ENCODE measurements around the gene WDR7. TPM values are rescaled to one million over a fixed set of nuclear protein-coding genes. Genes with fewer than 3 reads are reported as not detected.

Gene WDR7
- total RNA-seq, 2 donors from 2014 or later = 19.7 to 29.0 TPM

DNA sequence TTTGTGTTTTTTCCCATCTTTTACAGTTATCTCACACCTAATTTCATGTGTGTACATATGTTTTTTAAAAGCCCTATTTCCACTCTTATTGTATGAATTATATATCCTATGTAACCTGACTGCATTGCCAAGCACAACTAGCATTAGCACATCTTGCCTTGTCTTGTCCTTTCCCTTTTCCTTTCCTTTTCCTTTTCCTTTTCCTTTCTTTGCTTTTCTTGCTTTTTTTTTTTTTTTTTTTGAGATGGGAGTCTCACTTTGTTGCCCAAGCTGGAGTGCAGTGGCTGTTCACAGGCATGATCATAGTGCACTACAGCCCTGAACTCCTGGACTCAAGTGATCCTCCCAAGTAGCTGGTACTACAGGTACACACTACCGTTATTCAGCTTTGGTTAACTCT lies 323.0 kb downstream of the WDR7 start:
- H3K4me3 ChIP-seq = no peak overlapping the region
- no peaks in the 10 kb centered on the region for H3K27me3 ChIP-seq (replicated peaks; ENCODE audit: insufficient read depth)
- intact Hi-C loops (cut with DNase I) = no loop called here
- no peak for DNase-seq (ENCODE audit: low spot score)
- TF ChIP-seq POLR2A (IDR thresholded peaks at IDR 0.05) = no peak
- no peak for TF ChIP-seq POLR2AphosphoS5 (IDR thresholded peaks at IDR 0.05)
- TF ChIP-seq, protein P1, sequence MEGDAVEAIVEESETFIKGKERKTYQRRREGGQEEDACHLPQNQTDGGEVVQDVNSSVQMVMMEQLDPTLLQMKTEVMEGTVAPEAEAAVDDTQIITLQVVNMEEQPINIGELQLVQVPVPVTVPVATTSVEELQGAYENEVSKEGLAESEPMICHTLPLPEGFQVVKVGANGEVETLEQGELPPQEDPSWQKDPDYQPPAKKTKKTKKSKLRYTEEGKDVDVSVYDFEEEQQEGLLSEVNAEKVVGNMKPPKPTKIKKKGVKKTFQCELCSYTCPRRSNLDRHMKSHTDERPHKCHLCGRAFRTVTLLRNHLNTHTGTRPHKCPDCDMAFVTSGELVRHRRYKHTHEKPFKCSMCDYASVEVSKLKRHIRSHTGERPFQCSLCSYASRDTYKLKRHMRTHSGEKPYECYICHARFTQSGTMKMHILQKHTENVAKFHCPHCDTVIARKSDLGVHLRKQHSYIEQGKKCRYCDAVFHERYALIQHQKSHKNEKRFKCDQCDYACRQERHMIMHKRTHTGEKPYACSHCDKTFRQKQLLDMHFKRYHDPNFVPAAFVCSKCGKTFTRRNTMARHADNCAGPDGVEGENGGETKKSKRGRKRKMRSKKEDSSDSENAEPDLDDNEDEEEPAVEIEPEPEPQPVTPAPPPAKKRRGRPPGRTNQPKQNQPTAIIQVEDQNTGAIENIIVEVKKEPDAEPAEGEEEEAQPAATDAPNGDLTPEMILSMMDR (IDR thresholded peaks at IDR 0.05) = no peak
- H3K4me1 ChIP-seq (replicated peaks) = no peaks in the 10 kb centered on the region
- H3K27ac ChIP-seq = no peak overlapping the region
- no peaks in the 10 kb centered on the region for H3K9me3 ChIP-seq
- 85% methylated on average over 1 of the region's 1 CpG for WGBS
- H3K36me3 ChIP-seq = no peaks in the 10 kb centered on the region

DNA sequence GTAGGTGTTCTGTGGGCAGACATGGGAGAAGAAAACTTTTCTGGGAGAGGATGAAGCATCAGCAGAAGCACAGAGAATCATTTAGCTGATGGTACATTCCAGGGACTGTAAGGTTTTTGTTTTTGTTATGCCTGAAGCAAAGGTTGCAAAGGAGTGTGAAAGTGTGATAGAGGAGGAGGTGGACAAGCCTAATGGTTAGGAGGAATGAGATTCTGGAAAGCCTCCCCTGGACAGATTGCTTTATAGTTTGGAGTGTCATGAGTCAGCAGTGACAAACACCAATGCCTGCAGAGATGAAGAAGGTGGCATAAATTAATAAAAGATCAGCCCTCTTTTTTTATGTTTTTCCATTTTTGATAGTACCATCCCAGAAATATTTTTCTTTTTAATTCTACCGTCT lies 324.1 kb downstream of the WDR7 start:
- Histone ChIP-seq H3K27me3 (replicated peaks; ENCODE audit: insufficient read depth) (no peaks in the 10 kb centered on the region), H3K4me1 (replicated peaks) (no peaks in the 10 kb centered on the region), H3K4me3 (no peak overlapping the region), H3K27ac (no peak overlapping the region), H3K9me3 (no peaks in the 10 kb centered on the region), H3K36me3 (no peaks in the 10 kb centered on the region)
- intact Hi-C loops (cut with DNase I) = no loop called here
- WGBS = 100% methylated on average over 1 of the region's 1 CpG
- TF ChIP-seq, protein P1 (IDR thresholded peaks at IDR 0.05) = no peak
- no peak for TF ChIP-seq POLR2A (IDR thresholded peaks at IDR 0.05)
- TF ChIP-seq POLR2AphosphoS5 (IDR thresholded peaks at IDR 0.05) = no peak
- no peak for DNase-seq (ENCODE audit: low spot score)

DNA sequence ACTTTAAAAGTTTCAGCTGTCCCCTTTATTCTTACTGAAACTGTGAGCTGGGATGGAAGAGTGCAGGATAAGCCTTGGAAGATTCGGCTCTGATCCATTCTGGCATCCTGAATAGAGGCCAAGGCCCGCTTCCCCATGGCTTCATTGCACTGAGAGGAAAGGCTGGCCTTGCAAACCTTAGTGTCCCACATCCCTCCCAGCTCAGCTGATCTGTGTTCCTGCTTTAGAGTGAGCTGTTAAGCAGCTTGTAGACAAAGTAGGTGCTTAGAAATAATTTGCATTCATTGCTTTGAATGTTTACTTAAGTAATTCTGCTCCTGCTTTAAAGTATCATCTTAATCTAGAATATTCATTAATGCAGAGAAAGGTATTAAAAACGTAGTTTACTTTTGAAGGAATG lies 326.1 kb downstream of the WDR7 start:
- intact Hi-C loops (cut with DNase I) = no loop called here

DNA sequence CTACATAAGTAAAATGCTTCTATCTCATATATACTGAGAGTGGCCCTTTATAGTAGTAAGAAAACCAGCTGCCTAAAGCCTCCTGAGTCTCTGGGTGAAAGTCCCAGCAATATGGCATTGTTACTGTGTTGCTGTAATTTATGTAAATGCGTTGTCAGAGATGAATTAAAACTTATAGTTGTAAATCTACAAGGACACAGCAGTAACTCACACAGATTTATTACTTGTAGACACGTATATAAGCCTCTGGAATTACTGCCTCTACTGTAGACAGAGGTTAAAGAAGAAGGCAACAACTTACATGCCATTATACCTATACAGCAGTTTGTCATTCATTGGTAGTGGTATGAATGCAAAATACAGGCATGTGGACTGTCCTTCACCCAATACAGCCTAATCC lies 326.6 kb downstream of the WDR7 start:
- no peak overlapping the region for H3K27ac ChIP-seq
- TF ChIP-seq POLR2AphosphoS5 (IDR thresholded peaks at IDR 0.05) (no peak), POLR2A (IDR thresholded peaks at IDR 0.05) (no peak)
- TF ChIP-seq, protein P1 (IDR thresholded peaks at IDR 0.05) = no peak
- intact Hi-C loops (cut with DNase I) = no loop called here
- no peak overlapping the region for H3K4me3 ChIP-seq
- DNase-seq (ENCODE audit: low spot score) = no peak
- 80% methylated on average over 2 of the region's 2 CpGs for whole genome bisulfite sequencing
- no peaks in the 10 kb centered on the region for H3K9me3 ChIP-seq
- no peaks in the 10 kb centered on the region for H3K27me3 ChIP-seq (replicated peaks; ENCODE audit: insufficient read depth)
- H3K4me1 ChIP-seq (replicated peaks) = no peaks in the 10 kb centered on the region
- H3K36me3 ChIP-seq = no peaks in the 10 kb centered on the region

More for the DNA sequence above, 326.1 kb downstream of the WDR7 start:
- H3K27ac ChIP-seq = no peak overlapping the region
- no peaks in the 10 kb centered on the region for H3K27me3 ChIP-seq (replicated peaks; ENCODE audit: insufficient read depth)
- 44% methylated on average over 3 of the region's 3 CpGs for WGBS
- H3K9me3 ChIP-seq = no peaks in the 10 kb centered on the region
- no peaks in the 10 kb centered on the region for H3K36me3 ChIP-seq
- TF ChIP-seq POLR2A (IDR thresholded peaks at IDR 0.05) (no peak), POLR2AphosphoS5 (IDR thresholded peaks at IDR 0.05) (no peak)
- TF ChIP-seq, protein P1 (IDR thresholded peaks at IDR 0.05) = no peak
- DNase-seq (ENCODE audit: low spot score) = no peak
- H3K4me3 ChIP-seq = no peak overlapping the region
- no peaks in the 10 kb centered on the region for H3K4me1 ChIP-seq (replicated peaks)

DNA sequence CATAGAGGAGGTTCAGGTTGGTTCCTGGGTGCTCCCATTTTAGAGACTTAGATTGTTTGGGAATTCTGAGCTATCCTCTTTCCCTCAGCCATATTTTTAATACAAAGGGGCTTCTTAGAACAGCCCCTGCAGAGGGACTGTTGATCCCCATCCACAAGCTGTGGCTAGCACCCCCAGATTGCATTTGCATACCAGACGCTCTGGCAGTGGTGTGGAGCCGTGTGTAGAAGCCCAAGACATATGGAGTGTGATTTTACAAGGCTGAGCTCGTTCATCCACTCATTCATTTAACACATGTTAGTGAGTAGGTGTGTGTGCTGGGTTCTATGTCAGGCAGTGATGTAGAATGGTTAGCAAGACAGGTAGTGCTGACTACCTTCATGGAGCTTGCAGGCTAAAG lies 329.0 kb downstream of the WDR7 start:
- H3K27me3 ChIP-seq (replicated peaks; ENCODE audit: insufficient read depth) = no peaks in the 10 kb centered on the region
- H3K36me3 ChIP-seq = no peaks in the 10 kb centered on the region
- no peak overlapping the region for H3K27ac ChIP-seq
- no peaks in the 10 kb centered on the region for H3K4me1 ChIP-seq (replicated peaks)
- intact Hi-C loops (cut with DNase I) = no loop called here
- H3K9me3 ChIP-seq = no peaks in the 10 kb centered on the region
- WGBS = 98% methylated on average over 3 of the region's 3 CpGs
- no peak overlapping the region for H3K4me3 ChIP-seq
- TF ChIP-seq POLR2AphosphoS5 (IDR thresholded peaks at IDR 0.05) = no peak
- TF ChIP-seq POLR2A (IDR thresholded peaks at IDR 0.05) = no peak
- TF ChIP-seq, protein P1 (IDR thresholded peaks at IDR 0.05) = no peak
- DNase-seq (ENCODE audit: low spot score) = no peak

Measured in prostate gland (tissue), 2 donors.